Left lung (tissue), 10 donors: ENCODE results near the gene RAB8B. TPM values are rescaled to one million over a fixed set of nuclear protein-coding genes. Genes with fewer than 3 reads are reported as not detected.

ENCODE experiments used
- ATAC-seq: fragments of 200-7000 bp; cut with Tn5 transposase; one replicate; pipeline ENCODE4 v1.9.1; 2020; ENCODE audit warnings: moderate library complexity
- DNase-seq, 4 donors: peaks; one replicate each; pipeline ENCODE4 v3.0.0-alpha.2; 2013 to 2020
- H3K27ac ChIP-seq, 2 donors: fragments of 200-600 bp; sonication (generic) in 1 of 2; one replicate each; pipeline versions ENCODE4 v1.5.0 to v1.8.0; 2020 to 2021
- H3K27me3 ChIP-seq, 2 donors: fragments of 200-600 bp; sonication (generic) in 1 of 2; one replicate each; pipeline versions ENCODE4 v1.5.0 to v1.8.0; 2020 to 2021
- H3K36me3 ChIP-seq, 2 donors: fragments of 200-600 bp; sonication (generic) in 1 of 2; one replicate each; pipeline versions ENCODE4 v1.5.0 to v1.8.0; 2020 to 2021
- H3K4me1 ChIP-seq, 2 donors: fragments of 200-600 bp; one replicate each; pipeline ENCODE4 v1.8.0; 2021
- H3K4me3 ChIP-seq, 2 donors: fragments of 200-600 bp; sonication (generic) in 1 of 2; one replicate each; pipeline versions ENCODE4 v1.5.0 to v1.8.0; 2020 to 2021; ENCODE audit warnings: mild to moderate bottlenecking in 1 of 2
- H3K9me3 ChIP-seq, 2 donors: fragments of 200-600 bp; sonication (generic) in 1 of 2; one replicate each; pipeline versions ENCODE4 v1.5.0 to v1.8.0; 2020 to 2021
- intact Hi-C, 2 donors: fragments of 100-400 bp; cut with DNase I; formaldehyde crosslinking; loops; one replicate each; pipeline versions ENCODE4 v1.11.2 to v1.14.2; 2022
- polyA plus RNA-seq, 6 donors: library from polyadenylated mRNA; unstranded; fragments of 120-200 nt; gene quantifications; one replicate each; pipeline ENCODE4 v1.2.1, GENCODE V29; 2013; ENCODE audit not compliant: insufficient read length in 6 of 6
- total RNA-seq, 2 donors: library from RNA; stranded (reverse); fragmentation: NEBNext Ultra II Directional; extraction: Animal tissue kit (Norgen Biotek cat#: 25700); gene quantifications; one replicate each; pipeline ENCODE4 v1.2.1, GENCODE V29; 2021
- TF ChIP-seq, protein P1 (sequence below), 2 donors: fragments of 200-600 bp; sonication (generic) in 1 of 2; IDR thresholded peaks; one replicate each; pipeline versions ENCODE4 v1.5.0 to v1.8.0; 2021; ENCODE audit warnings: antibody characterized with exemption in 2 of 2
- donor health status: DM: no; HTN: yes; CAD: no.
- donor health status: DM: no; HTN: no; CAD: no.

RAB8B gene
- total and polyA plus RNA-seq, 8 donors = 45.1 to 62.2 (median 57.0) TPM

DNA sequence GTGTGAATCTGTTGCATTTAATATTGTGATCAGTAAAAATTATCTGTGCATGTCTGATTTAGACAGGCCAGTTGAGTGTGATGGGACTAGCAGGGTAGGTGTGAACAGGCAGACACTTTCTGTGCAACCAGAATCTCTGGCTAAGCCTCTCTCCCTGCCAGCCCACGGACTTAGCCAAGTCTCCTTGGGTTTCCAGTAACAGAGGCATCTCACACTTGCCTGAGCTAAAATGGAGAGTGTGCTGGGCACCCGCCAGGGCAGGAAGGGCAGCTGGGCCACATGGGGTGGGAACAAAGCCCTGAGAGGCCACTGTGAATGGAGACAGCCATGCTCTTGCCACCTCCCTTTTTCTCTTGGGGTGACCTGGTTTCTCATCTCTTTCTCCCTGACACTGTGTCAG lies 19.6 kb upstream of the RAB8B start:
- Histone ChIP-seq H3K27me3 (no peaks in the 10 kb centered on the region), H3K4me1 (no peaks in the 10 kb centered on the region), H3K36me3 (no peaks in the 10 kb centered on the region), H3K27ac (no peak overlapping the region), H3K4me3 (no peak overlapping the region), H3K9me3 (no peaks in the 10 kb centered on the region)
- TF ChIP-seq, protein P1, sequence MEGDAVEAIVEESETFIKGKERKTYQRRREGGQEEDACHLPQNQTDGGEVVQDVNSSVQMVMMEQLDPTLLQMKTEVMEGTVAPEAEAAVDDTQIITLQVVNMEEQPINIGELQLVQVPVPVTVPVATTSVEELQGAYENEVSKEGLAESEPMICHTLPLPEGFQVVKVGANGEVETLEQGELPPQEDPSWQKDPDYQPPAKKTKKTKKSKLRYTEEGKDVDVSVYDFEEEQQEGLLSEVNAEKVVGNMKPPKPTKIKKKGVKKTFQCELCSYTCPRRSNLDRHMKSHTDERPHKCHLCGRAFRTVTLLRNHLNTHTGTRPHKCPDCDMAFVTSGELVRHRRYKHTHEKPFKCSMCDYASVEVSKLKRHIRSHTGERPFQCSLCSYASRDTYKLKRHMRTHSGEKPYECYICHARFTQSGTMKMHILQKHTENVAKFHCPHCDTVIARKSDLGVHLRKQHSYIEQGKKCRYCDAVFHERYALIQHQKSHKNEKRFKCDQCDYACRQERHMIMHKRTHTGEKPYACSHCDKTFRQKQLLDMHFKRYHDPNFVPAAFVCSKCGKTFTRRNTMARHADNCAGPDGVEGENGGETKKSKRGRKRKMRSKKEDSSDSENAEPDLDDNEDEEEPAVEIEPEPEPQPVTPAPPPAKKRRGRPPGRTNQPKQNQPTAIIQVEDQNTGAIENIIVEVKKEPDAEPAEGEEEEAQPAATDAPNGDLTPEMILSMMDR (IDR thresholded peaks at IDR 0.05) = no peak
- ATAC-seq = no peak
- DNase-seq = no peak
- intact Hi-C loops = no loop called here

DNA sequence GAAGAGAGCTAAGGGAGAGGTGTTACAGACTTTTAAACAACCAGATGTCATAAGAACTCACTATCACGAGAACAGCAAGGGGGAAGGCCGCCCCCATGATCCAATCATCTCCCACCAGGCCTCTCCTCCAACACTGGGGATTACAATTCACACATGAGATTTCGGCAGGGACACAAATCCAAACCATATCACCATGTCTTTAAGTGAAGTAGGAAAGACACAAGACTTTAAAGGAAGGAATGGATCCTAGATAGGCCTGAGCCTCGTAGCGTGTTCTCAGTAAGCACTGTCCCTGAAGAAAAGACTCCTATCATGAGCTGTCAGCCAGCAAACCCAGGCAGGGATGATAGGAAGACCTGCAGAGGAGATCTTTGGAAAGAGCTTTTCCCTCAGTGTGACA lies 17.0 kb upstream of the RAB8B start:
- Histone ChIP-seq H3K4me1 (no peaks in the 10 kb centered on the region), H3K9me3 (no peaks in the 10 kb centered on the region), H3K27ac (no peak overlapping the region), H3K27me3 (no peaks in the 10 kb centered on the region), H3K4me3 (no peak overlapping the region), H3K36me3 (no peaks in the 10 kb centered on the region)
- intact Hi-C loops = no loop called here
- no peak for ATAC-seq
- DNase-seq = no peak
- TF ChIP-seq, protein P1 (IDR thresholded peaks at IDR 0.05) = no peak

DNA sequence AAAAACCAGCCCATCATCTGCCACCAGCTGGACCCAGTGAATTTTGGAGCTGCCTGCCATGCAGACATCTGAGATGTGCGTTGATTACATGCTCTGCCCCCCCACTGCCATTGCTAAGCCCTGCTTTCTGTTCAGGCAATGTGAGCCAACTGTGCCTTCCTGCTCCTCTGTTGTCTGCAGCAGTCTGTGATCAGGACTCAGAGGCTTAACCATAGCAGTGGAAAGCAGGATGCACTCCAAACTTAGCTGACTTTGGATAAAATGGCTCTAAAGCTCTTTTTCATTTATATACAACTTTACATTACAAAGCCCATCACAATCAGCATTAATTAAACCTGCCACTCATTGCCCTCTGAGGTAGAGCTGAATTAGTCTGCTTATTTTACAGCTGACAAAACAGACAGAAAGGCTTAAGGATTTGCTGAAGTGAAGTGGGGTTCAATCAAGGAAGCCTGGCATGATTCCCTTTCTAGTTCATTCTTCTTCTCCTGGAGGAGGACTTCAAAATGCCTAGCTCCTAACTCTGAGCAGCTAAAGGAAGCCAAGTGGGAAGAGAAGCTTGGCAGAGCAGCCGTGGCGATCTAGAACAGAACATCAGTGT lies 16.5 kb upstream of the RAB8B start:
- ATAC-seq (no peak), DNase-seq (no peak)
- no peaks in the 10 kb centered on the region for H3K9me3 ChIP-seq
- no peak overlapping the region for H3K4me3 ChIP-seq
- TF ChIP-seq, protein P1 (IDR thresholded peaks at IDR 0.05) = no peak
- intact Hi-C loops = no loop called here
- no peaks in the 10 kb centered on the region for H3K4me1 ChIP-seq
- no peaks in the 10 kb centered on the region for H3K36me3 ChIP-seq
- no peaks in the 10 kb centered on the region for H3K27me3 ChIP-seq
- H3K27ac ChIP-seq = no peak overlapping the region

DNA sequence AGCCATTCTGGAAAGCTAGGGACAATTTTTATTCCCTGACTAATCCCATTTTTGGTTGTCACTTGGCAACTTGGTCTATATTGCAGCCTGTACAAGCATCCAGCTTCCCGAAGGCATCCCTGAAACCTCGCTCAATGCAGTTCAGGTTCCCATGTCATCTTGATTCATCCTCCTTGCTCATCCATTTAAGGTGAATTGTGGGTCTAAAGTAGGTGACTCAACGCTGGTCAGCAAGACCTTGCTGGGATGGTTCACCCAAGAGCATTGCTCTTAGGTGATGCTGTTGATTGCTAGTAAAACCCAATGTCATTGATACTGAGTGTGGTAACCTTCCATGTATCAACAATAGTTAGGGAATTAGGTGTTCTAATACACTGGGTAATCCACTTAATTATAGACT lies 13.1 kb upstream of the RAB8B start:
- H3K4me1 ChIP-seq = no peaks in the 10 kb centered on the region
- no peak overlapping the region for H3K27ac ChIP-seq
- no peak overlapping the region for H3K4me3 ChIP-seq
- no peak for ATAC-seq
- DNase-seq = no peak
- no peaks in the 10 kb centered on the region for H3K27me3 ChIP-seq
- no peaks in the 10 kb centered on the region for H3K9me3 ChIP-seq
- intact Hi-C loops = no loop called here
- H3K36me3 ChIP-seq = no peaks in the 10 kb centered on the region
- TF ChIP-seq, protein P1 (IDR thresholded peaks at IDR 0.05) = no peak

DNA sequence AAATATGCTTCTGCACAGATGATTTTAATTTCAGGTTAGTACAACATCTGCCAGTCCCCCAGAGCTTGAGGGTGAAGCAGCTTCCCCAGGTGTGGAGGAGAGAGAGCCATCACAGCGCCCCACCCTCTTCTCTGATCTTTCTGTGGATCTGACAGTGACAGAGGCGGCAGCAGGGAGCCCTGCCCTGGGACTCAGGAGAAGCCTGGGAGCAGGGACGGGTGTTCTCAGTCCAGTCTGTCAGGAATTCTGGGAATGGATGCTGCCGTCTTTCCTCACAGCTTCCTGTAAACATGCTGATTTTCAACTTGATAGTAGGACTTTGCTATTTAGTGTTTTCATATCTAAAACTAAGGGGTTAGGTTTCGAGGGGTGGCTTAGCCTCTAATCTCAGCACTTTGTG lies 11.4 kb upstream of the RAB8B start:
- Histone ChIP-seq H3K36me3 (no peaks in the 10 kb centered on the region), H3K4me3 (no peak overlapping the region), H3K4me1 (no peaks in the 10 kb centered on the region), H3K27ac (no peak overlapping the region), H3K27me3 (no peaks in the 10 kb centered on the region), H3K9me3 (no peaks in the 10 kb centered on the region)
- intact Hi-C loops = no loop called here
- ATAC-seq (no peak), DNase-seq (no peak)
- TF ChIP-seq, protein P1 (IDR thresholded peaks at IDR 0.05) = no peak
